Epidermal melanocyte (primary cell): Measurements from ENCODE around the gene TMEM176B.

Experiments used
- DNase-seq: peaks from one replicate; pipeline ENCODE4 v3.0.0; 2011; ENCODE audit warnings: low spot score; ENCODE audit not compliant: insufficient read length

Gene TMEM176B

DNA sequence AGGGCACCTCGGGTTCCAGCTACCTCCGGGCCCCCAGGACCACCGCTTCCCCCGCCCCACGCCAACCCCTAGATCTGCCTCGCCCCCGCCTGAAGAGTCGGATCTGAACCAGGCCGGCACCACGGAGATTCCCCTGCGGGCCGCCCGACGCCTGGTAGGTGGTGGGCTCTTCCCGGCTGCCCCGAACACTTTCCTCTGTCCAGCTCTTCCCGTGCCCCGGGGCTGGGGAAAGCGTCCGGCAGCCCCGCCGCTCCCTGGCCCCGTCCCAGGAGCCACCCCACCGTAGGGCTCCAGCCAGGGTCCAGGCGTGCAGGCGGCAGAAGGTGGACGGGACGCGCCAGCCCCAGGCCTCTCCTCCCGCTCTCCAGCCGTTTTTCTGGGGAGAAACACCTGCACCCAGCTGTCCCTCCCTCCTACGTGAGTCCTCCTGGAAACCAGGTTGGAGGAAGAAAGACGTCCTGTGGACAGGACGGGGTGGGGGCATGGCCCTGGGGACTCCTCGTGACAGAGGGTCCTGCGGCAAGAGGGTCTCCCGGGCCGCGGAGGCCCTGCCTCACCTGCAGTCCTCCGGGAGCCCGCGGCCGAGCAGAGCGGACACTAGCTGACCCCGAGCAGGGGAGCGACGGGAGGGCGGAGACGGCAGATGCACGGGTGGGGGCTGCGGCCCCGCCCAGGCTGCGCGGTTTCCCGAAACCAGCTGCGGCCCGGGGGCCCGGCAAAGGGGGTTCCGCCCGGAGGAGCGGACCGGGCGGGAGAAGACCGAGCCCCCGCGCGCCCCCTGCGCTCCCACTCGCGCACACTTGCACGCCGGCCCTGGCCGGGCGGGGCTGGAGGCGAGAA, at the start of gene TMEM176B:
Gene TMEM176B (minus strand): TSS at position 624 of the 840 bp plus-strand sequence. CDS start 3,795 bp downstream, outside the sequence.
- DNase-seq = no peak

DNA sequence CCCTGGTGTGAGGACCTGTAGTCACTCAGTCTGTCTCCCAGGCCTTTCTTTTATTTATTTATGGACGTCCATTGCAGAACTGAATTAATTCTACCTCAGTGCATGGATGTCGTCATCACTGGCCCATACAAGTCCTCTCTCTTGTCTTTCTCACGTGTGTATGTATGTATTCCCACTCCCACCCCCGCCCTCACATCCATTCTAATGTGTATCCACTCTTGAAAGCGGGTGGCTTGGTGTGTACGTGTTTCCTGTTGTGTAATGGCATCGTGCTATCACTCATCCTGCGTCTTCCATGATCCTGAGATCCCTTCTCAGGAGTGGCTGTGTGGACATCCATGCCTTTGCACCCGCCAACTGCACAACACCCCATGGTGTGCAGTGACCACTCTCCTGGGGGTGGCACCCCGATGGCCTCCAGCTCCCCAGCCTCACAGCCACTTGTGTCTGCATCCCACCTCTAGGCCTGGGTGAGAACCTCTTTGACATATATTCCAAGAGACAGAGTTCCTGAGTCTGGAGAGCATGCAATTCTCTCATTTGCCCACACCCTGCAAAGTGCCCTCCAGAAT, 49.1 kb upstream of the TMEM176B start:
- no peak for DNase-seq

DNA sequence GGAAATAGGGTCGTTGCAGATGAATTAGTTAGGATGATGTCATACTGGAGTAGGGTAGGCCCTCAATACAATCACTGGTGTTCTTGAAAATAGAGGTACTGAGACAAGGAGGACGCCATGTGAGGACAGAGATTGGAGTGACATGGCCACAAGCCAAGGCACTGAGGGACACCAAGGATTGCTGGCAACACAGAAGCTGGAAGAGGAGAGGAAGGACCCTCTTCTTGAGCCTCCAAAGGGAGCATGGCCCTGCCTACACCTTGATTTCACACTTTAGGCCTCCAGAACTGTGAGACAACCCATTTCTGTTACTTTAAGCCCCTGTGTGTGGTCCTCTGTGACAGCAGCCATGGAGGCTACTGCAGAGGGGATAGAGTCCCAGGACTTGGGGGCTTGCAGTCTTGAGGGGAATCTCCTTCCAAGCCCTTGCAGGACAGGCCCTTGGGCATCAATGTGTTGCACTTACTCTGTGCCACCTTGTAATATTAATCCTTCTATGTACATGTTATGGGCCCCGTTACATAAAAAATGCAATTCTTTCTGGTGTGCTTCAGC, 48.5 kb upstream of the TMEM176B start:
- no peak for DNase-seq

- DNase-seq = no peak
Observed at GRCh38 chr7:150848111-150848510, 47.9 kb upstream of the TMEM176B start.

GRCh38 chr7:150847536-150847935, 47.4 kb upstream of the TMEM176B start:
- no peak for DNase-seq

- DNase-seq = no peak
Observed at GRCh38 chr7:150846291-150847115, 46.3 kb upstream of the TMEM176B start.

DNA sequence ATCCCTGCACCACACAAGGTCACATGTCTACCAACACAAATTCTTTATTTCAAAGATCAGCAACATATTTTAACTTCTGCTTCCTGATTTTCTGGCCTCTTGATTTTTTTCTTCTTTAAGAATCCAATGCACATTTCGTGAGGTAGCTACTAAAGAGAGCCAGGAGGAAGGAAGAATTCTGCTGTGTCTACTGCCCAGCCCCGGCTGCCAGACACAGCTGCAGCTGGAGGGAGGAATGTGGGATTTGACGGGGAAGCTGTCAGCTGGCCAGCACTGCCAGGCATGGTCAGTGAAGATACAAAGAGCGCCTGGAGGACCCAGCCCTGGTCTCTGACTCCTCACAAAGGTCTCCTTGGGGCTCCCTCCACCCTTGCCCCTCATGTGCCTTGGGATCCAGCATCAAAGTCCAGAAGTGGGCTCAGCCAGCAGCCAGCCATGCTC, 45.3 kb upstream of the TMEM176B start:
- no peak for DNase-seq

- DNase-seq = no peak
Observed at GRCh38 chr7:150842716-150843115, 42.6 kb upstream of the TMEM176B start.

- no peak for DNase-seq
Observed at GRCh38 chr7:150842018-150842417, 41.9 kb upstream of the TMEM176B start.

DNA sequence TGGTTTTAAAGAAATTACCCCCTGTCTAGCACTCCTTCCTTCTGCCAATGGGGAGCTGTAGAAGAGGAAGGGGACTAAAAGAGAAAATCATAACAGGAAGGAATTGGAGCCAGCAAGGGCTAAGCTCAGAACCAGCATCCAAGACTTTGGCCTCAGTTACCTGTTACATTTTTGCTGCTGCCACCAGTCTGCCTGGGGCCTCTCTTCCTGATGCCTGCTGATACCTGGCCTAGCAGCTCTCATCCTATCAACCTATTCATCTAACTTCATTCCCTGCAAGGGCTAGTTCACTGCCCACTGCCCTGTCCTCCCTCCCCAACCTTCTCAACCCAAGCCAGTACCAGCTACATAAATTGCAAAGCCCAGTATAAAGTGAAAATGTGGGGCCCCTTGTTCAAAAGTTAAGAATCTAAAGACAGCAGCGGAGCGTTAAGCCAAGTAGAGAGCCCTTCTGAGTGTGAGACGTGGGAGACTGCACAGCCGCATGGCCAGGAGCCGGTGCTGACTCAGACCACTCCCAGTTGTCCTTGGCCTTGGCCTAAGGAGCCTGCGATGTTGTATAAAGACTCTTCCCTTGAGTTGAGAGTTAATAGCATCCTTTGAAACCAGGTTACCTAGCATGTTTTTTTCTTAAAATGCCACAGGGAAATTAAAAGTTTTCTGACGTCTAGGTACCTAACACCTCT, 38.9 kb upstream of the TMEM176B start:
- no peak for DNase-seq

- DNase-seq = no peak
Observed at GRCh38 chr7:150835702-150836280, 35.6 kb upstream of the TMEM176B start.

DNA sequence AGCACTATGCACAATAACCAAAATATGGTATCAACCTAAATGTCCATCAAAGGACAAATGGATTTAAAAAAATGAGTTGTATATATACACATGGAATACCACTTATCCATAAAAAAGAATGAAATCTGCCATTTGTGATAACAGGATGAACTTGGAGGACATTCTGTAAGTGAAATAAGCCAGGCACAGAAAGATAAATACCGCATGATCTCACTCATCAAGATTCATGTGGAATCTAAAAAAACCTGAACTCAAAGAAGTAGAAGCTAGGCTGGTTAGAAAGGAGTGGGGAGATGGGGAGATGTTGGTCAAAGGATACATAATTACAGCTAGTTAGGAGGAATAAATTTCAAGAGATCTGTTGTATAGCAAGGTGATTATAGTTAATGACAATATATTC, 34.9 kb upstream of the TMEM176B start:
- no peak for DNase-seq

DNA sequence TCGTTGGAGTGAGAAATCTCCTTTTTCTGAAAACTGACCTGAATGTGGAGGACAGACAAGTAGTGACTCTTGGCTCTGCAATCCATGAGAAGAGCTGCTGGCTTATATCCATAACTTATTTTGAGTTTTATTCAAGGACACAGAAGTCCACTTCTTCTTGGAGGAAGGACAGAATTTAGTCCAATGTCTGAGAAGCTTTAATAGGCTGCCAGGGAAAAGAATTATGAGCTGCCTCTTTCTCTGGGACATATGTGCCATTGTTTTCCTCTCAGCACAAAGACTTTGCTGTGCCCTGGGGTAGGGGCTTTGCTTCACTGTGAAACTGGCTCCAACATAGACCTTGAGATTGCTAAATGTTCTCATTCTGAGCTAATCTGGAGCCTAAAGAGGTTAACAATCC, 31.7 kb upstream of the TMEM176B start:
- DNase-seq = no peak

DNA sequence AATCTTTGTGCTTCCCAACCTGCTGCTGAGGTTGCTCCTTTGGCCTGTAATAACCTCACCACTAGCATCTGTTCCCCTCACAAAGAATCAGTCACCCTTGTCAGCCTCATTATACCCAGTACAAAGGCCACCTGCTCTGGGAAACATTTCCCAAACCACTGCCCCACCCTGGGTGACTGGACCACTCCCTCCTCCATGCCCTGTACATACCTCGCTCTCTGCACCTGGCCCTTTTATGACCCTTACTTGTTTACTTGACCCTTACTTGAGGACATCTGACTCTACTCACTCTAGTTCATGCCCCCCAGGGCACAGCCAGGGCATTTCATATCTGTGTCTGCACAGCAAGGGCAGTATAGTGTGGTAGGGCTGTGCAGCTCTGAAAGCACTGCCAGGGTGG, 30.8 kb upstream of the TMEM176B start:
- no peak for DNase-seq

- no peak for DNase-seq
Observed at GRCh38 chr7:150829426-150829825, 29.3 kb upstream of the TMEM176B start.

GRCh38 chr7:150828384-150828783, 28.2 kb upstream of the TMEM176B start:
- DNase-seq = no peak

DNA sequence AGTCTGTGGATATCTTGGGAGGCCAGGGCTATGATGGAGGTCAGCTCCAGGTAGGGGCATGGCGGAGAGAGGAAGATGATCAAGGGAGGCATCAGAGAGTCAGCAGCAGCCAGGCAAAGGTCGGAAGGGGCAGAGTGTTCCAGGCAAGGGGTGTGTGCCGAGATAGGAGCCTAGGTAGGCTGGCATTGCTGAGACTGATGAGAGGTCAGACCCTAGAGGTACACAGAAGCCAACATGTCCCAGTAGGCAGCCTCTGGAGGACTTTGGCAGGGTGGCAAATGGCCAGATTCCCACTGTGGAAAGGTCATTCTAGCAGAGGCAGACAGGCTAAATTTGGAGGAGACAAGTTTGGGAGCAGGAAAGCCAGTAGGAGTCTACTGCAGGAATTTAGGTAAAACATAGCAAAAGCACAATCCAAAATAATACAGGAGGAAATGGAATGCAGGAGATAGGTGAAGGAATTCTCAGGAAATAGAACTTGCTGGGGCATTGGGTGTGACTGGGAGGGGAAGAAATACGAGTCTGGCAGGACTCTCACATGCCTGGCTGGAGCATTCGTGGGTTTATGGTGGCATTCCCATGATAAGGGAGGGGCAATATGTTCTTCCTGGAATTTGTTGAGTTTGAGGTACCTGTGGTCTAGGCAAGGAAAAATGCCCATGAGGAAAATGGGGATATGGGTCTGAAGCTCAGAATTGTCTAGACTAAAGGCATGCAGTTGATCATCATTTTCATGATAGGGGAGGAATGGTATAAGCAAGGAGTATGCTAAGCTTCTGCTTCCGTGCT, 26.1 kb upstream of the TMEM176B start:
- no peak for DNase-seq

DNA sequence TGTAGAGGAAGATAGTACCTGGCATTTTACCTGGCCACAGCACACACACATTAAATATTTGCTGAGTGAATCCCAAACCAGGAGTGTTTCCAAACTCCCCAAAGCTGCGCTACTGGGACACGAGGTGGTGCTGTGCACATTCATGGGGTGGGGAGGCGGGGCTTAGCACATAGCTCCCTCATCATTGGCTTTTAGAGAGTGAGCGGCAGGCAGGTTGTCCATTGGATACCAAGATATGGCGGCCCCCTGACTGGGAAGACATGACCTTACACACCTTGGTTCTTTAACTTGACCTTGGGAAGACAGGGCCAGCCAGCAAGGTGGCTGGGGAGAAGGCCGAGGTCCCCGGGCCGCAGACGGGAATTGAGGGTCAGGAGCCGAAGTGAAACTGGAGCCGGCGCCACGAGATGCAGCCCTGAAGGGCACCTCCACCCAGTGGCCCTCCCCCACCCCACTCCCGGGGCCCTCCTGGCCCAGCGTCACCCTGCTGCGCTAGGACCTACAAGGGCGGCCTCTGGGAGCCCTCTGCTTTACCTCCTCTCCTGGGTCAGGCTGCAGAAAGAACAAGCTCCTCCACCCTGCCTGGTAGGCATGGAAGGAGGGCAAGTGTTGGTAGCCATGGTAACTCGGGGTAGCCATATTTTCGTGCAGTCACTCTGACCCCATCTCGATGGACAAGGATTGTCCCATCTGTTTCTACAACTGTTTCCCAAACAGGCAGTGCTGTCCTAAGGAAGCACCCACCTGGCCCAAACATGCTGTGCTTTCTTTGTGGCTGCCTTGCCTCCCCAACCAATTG, 24.4 kb upstream of the TMEM176B start:
- no peak for DNase-seq

DNA sequence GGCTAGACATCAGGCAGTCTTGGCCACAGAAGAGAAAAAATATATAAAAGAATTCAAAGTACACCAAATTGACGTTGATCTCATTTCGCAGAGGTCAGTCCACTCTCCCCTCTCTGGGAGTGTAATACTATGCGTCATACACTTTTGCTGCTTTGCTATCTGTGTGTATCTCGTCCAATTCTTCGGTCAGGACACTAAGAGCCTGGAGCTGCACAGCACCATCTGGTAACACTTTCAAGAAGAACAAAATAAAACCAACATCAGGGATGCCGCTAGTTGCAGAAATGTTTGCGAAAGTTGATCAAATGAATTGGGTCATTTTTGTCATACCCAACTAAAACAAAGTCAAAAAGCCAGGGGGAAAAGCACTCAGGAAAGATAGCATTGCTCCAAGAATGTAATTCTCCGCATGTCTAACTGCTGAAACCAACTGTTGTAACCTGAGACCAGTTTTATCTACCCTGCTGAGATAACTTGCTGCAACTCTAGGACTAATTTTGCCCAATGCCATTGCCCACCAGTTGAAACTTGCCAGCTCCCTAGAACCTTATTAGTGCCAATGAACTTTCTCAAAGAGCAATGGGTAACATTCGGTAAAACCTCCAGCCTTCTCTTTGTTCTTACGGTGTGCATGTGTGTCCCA, 23.4 kb upstream of the TMEM176B start:
- DNase-seq = no peak
